HL-60 (cell line): ENCODE results near the gene SYCP2.

Source experiments
- TF ChIP-seq, protein P1 (sequence below): IDR thresholded peaks from one replicate; pipeline ENCODE4 v1.5.1; 2011; ENCODE audit warnings: low read length, control low read depth, inconsistent platforms; ENCODE audit not compliant: insufficient read depth
- TF ChIP-seq, protein P2 (sequence below): IDR thresholded peaks from 2 replicates; pipeline ENCODE4 v1.6.1; 2012; ENCODE audit warnings: low read depth; ENCODE audit not compliant: insufficient replicate concordance

GRCh38 chr20:59829786-59830664, 103.4 kb downstream of the SYCP2 start:
- TF ChIP-seq, protein P1, sequence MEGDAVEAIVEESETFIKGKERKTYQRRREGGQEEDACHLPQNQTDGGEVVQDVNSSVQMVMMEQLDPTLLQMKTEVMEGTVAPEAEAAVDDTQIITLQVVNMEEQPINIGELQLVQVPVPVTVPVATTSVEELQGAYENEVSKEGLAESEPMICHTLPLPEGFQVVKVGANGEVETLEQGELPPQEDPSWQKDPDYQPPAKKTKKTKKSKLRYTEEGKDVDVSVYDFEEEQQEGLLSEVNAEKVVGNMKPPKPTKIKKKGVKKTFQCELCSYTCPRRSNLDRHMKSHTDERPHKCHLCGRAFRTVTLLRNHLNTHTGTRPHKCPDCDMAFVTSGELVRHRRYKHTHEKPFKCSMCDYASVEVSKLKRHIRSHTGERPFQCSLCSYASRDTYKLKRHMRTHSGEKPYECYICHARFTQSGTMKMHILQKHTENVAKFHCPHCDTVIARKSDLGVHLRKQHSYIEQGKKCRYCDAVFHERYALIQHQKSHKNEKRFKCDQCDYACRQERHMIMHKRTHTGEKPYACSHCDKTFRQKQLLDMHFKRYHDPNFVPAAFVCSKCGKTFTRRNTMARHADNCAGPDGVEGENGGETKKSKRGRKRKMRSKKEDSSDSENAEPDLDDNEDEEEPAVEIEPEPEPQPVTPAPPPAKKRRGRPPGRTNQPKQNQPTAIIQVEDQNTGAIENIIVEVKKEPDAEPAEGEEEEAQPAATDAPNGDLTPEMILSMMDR, result no peak
- TF ChIP-seq, protein P2, sequence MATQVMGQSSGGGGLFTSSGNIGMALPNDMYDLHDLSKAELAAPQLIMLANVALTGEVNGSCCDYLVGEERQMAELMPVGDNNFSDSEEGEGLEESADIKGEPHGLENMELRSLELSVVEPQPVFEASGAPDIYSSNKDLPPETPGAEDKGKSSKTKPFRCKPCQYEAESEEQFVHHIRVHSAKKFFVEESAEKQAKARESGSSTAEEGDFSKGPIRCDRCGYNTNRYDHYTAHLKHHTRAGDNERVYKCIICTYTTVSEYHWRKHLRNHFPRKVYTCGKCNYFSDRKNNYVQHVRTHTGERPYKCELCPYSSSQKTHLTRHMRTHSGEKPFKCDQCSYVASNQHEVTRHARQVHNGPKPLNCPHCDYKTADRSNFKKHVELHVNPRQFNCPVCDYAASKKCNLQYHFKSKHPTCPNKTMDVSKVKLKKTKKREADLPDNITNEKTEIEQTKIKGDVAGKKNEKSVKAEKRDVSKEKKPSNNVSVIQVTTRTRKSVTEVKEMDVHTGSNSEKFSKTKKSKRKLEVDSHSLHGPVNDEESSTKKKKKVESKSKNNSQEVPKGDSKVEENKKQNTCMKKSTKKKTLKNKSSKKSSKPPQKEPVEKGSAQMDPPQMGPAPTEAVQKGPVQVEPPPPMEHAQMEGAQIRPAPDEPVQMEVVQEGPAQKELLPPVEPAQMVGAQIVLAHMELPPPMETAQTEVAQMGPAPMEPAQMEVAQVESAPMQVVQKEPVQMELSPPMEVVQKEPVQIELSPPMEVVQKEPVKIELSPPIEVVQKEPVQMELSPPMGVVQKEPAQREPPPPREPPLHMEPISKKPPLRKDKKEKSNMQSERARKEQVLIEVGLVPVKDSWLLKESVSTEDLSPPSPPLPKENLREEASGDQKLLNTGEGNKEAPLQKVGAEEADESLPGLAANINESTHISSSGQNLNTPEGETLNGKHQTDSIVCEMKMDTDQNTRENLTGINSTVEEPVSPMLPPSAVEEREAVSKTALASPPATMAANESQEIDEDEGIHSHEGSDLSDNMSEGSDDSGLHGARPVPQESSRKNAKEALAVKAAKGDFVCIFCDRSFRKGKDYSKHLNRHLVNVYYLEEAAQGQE, result no peak
